Measurements from ENCODE around the gene KDM6B.
"Not testable (repeated sequence)": the region's sequence is repeated elsewhere in the genome, so short reads cannot be mapped to it uniquely, and the experiment has no call there.

KDM6B gene

DNA sequence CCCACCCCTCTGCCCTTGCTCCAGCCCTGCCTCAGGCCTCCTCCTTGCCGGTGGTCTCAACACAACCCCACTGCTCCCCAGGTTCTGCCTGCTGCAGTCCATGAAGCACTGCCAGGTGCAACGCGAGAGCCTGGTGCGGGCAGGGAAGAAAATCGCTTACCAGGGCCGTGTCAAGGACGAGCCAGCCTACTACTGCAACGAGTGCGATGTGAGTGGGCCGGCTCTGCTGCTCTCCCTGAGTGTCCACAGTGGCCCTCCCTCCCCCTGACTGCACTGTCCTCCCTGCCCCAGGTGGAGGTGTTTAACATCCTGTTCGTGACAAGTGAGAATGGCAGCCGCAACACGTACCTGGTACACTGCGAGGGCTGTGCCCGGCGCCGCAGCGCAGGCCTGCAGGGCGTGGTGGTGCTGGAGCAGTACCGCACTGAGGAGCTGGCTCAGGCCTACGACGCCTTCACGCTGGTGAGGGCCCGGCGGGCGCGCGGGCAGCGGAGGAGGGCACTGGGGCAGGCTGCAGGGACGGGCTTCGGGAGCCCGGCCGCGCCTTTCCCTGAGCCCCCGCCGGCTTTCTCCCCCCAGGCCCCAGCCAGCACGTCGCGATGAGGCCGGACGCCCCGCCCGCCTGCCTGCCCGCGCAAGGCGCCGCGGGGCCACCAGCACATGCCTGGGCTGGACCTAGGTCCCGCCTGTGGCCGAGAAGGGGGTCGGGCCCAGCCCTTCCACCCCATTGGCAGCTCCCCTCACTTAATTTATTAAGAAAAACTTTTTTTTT is 19.1 kb downstream of the KDM6B start:
- peak in 1 of 5 experiments; percentile 22 for DNase-seq

DNA sequence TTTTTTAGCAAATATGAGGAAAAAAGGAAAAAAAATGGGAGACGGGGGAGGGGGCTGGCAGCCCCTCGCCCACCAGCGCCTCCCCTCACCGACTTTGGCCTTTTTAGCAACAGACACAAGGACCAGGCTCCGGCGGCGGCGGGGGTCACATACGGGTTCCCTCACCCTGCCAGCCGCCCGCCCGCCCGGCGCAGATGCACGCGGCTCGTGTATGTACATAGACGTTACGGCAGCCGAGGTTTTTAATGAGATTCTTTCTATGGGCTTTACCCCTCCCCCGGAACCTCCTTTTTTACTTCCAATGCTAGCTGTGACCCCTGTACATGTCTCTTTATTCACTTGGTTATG is 19.6 kb downstream of the KDM6B start:
- DNase-seq, result no peak

DNA sequence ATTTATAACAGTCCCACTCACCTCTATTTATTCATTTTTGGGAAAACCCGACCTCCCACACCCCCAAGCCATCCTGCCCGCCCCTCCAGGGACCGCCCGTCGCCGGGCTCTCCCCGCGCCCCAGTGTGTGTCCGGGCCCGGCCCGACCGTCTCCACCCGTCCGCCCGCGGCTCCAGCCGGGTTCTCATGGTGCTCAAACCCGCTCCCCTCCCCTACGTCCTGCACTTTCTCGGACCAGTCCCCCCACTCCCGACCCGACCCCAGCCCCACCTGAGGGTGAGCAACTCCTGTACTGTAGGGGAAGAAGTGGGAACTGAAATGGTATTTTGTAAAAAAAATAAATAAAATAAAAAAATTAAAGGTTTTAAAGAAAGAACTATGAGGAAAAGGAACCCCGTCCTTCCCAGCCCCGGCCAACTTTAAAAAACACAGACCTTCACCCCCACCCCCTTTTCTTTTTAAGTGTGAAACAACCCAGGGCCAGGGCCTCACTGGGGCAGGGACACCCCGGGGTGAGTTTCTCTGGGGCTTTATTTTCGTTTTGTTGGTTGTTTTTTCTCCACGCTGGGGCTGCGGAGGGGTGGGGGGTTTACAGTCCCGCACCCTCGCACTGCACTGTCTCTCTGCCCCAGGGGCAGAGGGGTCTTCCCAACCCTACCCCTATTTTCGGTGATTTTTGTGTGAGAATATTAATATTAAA is 20.2 kb downstream of the KDM6B start:
- no peak for DNase-seq

DNA sequence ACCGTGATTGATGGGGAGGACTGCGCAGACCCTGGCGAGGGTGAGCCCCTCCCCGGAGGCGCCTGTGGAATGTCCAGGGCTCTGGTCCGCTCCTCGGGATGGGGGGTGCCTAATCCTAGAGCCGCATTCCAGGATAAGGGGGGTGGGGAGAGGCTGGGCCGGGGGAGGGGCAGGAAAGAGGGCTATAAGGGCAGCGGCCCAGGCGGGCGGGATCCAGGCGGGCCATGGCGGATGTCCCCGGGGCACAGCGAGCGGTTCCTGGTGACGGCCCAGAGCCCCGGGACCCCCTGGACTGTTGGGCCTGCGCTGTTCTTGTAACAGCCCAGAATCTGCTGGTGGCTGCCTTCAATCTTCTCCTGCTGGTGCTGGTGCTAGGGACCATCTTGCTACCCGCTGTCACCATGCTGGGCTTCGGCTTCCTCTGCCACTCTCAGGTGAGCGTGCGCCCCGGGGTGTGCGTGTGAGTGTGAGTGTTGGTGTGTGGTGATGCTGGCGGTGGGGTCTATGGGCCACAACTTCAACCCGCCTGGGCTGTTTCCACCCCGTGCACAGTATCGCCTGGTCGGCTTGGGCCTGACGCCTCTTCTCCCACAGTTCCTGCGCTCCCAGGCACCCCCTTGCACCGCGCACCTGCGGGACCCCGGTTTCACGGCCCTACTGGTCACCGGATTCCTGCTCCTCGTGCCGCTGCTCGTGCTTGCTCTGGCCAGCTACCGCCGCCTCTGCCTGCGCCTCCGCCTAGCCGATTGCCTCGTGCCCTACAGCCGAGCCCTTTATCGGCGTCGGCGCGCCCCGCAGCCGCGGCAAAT is 21.0 kb downstream of the KDM6B start, which contains the start of gene TMEM88:
TSS of gene TMEM88 (plus strand) at position 216 of the 809 bp plus-strand sequence. CDS start at position 225, 9 bp downstream.
- DNase-seq, result peak in 1 of 5 experiments; percentile 7

DNA sequence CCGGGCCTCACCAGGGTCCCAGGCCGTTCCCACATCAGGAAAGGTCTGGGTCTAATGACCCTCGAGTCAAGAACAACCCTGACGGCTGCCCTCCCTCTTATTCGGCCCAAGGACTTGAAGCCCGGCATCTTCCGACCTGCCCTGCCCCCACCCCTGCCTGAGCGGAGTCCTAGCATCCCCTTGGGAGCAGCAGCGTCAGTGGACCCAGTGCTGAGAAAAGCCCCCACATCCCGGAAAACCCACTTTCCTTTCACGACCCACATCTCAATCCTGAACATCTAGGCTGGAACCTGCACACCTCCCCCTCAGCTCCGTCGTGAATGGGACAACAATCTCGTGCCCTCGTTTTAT is 21.6 kb downstream of the KDM6B start:
- DNase-seq, result no peak

DNA sequence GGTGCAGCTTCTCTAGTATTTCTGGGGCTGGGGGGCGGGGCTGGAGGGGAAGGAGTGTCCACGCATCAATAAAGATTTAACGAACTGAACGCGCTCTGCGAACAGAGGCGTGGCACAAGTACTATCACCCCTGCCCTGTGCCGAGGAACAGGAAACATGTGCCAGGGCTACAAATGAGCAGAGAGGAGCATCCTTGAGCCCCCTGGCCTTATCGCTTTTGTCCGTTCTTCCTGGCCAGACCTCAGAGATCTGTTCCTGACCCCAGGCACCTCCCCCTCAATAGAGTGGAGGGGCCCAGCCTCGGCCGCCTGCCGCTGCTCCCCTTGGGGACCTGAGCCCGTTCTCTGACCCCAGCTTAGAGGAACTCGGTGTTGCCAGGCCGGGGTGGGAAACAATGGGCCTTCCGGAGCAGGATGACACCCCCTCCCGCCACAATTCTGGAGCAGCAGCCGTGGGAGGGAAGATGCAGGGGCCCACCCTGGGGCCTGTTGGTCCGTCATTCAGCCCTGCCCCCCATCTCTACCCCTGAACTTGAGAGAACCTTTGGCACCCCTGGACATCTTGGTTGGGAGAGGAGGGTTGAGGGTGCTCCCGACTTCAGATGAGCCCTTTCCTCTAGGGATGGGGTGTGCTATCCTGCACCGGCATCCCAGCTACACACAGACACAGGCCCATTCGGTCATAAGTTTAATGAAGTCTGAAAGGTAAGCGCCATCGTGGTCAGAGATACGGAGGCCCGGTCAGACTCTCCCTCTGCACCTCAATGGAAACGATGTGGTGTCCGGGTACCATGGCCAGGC is 22.2 kb downstream of the KDM6B start:
- peak in 2 of 5 experiments; percentile 6 to 84 for DNase-seq

DNA sequence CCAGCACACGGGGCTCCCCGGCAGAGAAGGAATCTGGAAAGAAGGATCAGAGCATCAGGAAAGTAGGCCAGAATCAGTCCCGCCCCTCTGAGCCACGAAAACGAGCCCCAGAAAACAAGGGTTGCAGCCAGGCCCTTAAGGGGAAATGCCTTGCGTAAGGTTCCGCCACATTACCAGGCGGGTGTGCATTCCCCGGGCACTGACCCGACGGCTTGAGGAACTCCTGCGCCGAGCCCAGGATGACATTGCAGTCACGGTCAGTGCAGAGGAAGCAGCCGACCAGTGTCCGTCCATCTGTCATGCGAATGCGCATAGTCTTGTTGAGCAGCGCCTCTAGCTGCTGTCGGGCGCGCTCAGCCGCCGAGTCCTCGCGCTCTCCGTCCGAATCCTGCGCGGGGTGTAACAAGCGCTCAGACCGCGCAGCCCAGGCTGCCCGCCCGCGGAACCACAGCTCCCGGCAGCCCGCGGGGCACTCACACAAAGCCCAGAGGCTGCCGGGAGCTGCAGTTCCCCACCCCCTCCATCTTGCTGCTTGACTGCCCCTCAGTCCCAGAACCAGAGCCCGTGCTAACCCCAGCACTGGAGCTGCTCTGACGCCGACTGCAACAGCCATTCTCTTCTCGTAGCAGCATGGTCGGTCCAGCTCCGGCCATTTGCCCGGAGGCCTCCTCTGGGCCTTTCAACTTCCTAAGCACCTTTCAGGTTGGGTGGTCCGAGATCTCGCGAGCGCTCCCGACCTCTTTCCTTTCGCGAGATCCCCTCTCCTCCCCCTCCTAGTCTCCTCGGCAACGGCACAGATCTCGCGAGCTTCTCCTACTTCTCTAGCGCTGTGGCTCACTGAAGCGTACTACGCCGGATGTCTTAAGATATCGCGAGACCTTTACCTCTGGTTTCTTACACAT is 23.0 kb downstream of the KDM6B start, which contains the start of gene NAA38:
TSS of gene NAA38 (minus strand) at position 749 of the 902 bp plus-strand sequence. CDS start at position 653, 96 bp downstream.
- DNase-seq, result peak; percentile 74 to 99 (median 92)

DNA sequence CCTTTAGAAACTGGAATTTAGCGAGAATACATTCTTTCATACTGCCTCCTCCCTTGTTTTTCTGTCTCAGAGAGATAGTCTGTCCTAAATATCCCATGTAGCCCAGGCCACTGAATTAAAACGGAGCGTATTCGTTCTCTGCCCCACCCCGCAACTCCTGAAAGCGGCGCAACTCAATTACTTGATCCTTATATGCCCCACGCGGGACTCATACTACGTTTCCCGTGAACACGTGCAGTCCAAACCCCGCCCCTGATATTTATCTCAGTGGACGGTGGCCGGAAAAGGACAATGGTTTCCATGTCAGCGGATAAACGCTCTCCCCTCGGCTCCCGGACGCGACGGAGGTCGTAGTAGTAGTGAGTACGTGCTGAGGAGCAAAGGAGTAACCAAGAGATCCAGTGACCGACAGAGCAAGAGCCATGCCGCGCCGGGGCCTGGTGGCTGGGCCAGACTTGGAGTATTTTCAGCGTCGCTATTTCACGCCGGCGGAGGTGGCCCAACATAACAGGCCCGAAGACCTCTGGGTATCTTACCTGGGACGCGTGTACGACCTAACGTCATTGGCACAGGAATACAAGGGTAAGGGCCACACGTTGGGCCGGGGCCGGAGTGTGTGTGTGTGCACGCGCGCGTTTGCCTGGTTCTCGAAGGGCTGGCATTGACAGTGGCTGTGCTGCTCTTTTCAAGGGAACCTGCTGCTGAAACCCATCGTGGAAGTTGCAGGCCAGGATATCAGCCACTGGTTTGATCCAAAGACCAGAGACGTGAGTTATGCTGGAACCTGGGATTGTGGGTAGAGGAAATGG is 23.9 kb downstream of the KDM6B start, which contains the start of gene CYB5D1:
TSS of gene CYB5D1 (plus strand) at position 291 of the 809 bp plus-strand sequence. CDS start at position 423, 132 bp downstream.
- peak; percentile 58 to 94 (median 84) for DNase-seq

DNA sequence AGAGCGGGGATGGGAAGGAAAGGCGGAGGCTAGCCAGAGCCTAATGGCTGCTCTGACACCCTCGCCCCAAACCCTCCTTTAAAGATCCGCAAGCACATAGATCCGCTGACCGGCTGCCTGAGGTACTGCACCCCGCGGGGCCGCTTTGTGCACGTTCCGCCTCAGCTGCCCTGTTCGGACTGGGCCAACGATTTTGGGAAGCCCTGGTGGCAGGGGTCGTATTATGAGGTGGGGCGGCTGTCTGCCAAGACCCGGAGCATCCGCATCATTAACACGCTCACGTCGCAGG is 24.4 kb downstream of the KDM6B start:
- DNase-seq, result peak in 2 of 5 experiments; percentile 32 to 35

DNA sequence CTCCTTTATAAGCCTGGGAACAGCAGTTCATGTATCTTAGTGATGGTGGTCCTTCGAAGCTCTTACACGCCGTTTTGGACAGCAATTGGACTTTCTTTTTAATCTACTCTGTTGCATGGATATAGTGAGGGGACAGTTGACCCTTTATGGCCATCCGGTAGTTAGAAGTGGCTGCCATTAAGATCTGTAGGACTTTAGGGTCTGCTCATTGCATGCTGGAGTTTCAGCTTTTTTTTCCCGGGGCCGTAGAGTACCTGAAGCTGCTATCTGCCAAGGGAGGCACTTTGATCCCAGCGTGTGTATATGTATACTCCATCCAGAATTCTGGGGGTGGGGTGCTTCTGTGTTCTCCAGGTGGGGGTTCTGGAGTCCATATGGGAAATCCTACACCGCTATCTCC is 25.0 kb downstream of the KDM6B start:
- no peak for DNase-seq

DNA sequence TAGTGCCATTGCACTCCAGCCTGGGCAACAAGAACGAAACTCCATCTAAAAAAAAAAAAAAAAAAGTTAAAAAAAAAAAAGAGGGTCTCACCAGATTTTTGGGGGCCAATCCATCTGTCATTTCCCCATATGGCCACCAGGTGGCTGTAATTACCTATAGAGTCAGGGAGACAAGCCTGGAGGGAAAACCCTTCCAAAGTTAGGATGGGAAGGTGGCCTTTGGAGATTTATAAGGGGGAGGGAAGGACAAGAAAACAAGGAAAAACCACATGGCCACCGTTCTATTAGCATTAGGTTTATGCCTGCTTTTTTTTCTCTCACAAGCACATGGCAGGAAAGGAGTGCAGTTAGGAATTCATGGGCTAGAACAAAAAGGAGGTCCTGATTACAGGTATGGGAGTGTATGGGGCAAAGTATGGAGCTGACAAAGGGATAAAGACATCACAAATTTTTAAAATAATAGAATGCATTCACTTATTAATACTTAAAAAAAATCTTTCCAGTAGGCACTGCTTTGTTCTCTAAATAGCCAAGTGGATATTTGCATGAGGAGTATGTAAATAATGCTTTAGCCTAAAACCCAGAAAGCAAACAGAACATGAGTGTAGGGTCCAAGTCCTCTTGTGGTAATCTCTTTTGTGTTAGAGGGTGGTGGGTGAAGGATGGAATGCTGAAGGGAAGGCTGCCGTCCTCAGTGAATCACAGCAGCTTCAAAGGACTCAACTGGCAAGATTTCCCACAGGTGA is 28.8 kb downstream of the KDM6B start:
- peak in 2 of 5 experiments; percentile 38 to 43 for DNase-seq

DNA sequence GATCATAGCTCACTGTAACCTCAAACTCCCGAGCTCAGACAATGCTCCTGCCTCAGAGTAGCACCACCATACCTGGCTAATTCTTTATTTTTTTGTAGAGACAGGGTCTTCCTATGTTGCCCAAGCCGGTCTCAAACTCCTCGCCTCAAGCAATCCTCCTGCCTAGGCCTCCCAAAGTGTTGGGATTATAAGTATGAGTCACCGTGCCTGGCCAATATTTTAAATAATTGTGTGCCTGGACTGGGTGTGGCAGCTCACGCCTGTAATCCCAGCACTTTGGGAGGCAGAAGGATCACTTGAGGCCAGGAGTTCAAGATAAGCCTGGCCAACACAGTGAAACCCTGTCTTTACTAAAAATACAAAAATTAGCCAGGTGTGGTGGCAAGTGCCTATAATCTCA is 30.4 kb downstream of the KDM6B start:
- DNase-seq, result not testable (repeated sequence)

DNA sequence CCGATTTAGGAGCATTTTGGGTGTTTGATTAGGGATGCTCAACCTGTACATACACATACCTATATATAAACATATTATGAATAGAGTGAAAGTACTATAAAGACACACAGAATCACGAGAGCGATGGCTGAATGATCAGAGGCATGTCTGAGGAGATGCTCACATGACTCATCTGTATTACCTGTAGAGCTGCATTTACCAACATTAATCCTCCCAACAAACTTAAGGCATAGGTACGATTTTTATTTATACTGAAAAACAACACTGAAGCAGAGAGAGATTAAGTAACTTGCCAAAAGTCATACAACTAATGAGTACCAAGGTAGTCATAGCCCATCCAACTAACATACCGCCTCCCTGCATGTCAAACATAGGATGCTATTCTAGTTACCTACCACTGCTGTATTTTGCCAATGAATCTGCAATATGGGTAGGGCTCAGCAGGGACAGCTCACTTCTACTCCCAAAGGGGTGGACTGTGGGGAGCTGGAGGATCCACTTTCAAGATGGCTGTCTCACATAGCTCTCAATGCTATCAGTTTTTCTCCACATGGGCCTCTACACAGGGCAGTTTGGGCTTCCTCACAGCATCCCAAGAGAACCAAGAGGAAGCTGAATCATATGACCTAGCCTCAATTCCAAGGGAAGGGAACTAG is 31.1 kb downstream of the KDM6B start:
- no peak for DNase-seq

DNA sequence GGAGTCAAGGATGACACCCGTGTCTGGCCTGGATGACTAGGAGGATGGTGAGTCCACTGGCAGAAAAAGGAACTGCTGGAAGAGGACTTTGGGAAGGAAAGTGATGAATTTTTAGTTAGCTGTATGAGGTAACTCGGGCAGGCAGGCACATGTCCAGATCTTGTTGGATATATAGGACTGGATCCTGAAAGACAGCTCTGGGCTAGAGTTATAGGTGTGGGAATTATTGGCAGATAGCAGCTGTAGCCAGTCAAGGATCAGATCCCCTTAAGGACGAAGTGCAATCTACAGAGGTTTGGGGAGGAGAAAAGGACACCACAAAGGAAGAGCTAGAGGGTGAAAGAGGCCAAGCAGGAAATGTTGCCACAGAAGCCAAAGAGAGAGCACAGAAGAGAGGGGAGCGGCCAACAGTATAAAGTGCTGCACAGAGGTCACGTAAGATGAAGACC is 33.9 kb downstream of the KDM6B start:
- peak in 1 of 5 experiments; percentile 51 for DNase-seq

DNA sequence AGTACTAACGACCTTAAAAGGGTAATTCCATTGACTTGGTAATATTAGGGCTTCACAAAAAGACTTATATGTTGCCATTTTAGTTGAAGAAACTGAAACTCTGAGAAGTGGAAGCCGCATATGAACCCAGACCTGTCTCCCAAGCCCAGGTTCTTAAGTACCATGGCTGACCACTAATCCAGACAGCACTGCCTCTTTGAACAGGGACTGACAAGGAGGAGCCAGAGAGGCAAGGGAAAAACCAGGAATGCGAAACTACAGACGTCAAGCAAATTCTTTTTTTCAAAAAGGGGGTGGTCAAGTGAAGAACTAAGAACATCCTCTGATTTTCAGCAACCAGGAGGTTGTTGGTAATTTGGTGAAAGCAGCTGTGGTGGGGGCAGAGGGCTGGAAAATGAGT is 39.0 kb downstream of the KDM6B start:
- no peak for DNase-seq

DNA sequence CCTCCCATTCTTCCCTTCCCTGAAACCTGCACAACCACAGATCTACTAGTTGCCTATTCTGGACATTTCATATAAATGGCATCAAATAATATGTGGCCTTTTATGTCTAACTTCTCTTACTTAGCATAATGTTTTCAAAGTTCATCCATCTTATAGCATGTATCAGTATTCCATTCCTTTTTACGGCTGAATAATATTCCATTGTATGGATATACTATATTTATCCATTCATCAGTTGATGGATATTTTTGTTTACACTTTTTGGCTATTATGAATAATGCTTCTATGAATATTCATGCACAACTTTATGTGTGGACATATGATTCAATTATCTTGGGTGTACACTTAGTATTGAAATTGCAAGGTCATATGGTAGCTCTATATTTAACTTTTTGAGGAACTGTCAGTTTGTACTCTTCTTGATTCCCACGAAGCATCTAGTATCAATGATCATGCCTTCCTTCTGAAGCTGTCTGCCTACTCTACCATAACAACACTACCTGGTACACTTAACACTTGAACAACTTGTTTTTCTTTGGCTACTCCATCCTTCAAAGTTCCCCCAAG is 41.9 kb downstream of the KDM6B start:
- no peak for DNase-seq

DNA sequence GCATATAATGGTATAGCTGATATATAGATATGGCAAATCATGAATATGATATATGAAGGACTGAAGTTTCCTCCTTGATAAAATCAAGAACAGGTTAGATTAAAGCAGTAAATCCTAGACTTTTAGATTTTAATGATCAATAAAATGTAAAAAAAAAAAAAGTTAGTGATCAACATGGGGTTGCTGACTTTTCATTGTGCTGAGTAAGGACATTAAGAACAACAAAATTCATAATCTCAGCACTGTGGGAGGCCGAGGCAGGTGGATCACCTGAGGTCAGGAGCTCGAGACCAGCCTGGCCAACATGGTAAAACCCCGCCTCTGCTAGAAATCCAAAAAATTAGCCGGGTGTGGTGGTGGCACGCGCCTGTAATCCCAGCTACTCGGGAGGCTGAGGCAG is 44.2 kb downstream of the KDM6B start:
- no peak for DNase-seq

DNA sequence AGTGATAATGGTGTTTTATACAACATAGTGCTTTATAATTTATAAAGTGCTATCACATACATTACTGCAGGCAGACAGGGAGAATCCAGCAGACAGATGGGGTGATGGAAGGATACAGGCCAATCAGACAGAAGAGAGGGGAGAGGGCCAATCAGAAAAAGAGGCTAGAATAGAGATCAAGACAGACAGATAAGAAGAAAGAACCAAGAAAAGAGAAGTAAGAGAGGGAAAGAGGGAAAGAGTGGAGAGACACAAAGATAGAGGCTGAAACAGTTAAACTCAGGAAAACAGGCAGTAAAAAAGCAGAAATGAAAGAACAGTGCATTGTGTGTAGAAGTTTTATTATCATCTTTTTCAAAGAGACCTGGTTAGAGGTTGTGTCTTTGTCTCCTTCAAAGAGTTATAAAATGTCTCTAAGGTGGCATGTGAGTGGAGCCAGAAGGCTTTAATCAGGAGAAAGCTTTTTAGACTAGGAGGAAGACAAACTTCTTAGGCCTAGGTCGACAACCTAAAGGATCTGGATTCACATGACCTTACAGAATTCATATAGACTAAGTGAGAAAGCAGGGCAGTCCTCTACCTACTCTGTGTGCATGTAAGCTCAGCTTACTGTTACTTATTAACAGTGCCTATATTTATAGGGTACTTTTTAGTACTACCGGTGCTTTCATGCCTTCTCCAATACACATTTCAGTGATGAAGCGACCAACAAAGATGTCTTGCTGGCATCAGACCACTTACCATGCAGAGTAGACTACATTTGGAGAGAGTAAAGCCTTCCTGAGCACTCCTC is 46.3 kb downstream of the KDM6B start:
- peak in 1 of 5 experiments; percentile 22 for DNase-seq

Measured in T-helper 2 cell (primary cell).